Activated B cell treated with CpG ODN at 0.5 μM for 24 hours (primary cell): ENCODE measurements around the gene DPCD. TPM values are rescaled to one million over a fixed set of nuclear protein-coding genes. Genes with fewer than 3 reads are reported as not detected.
A peak's percentile ranks its signal among the peaks of the same experiment; 100 is the strongest.

Source experiments
- ATAC-seq: fragments of 200-7000 bp; cut with Tn5 transposase; one replicate; pipeline ENCODE4 v1.10.0; 2021; ENCODE audit warnings: low read depth, mild to moderate bottlenecking, moderate library complexity
- CTCF ChIA-PET: fragments of 350-600 bp; sonication (Branson Sonifier 250); formaldehyde crosslinking; loops from one replicate; lab custom pipeline; 2021; ENCODE audit warnings: antibody characterized with exemption; lab: Charles Lee
- POLR2A ChIA-PET: fragments of 350-600 bp; sonication (Branson Sonifier 250); formaldehyde crosslinking; loops from one replicate; lab custom pipeline; 2021; ENCODE audit warnings: antibody characterized with exemption; lab: Charles Lee
- DNase-seq: peaks from one replicate; pipeline ENCODE4 v3.0.0; 2022
- H3K27ac Mint-ChIP-seq: one replicate; pipeline ENCODE4 v1.8.0; 2020; ENCODE audit warnings: mixed read lengths
- H3K27me3 Mint-ChIP-seq: one replicate; pipeline ENCODE4 v1.8.0; 2021; ENCODE audit warnings: mixed read lengths
- H3K36me3 Mint-ChIP-seq: one replicate; pipeline ENCODE4 v1.8.0; 2021; ENCODE audit warnings: low read depth, mixed read lengths
- H3K4me1 Mint-ChIP-seq: one replicate; pipeline ENCODE4 v1.8.0; 2021; ENCODE audit warnings: mixed read lengths
- H3K4me3 Mint-ChIP-seq: one replicate; pipeline ENCODE4 v1.8.0; 2020; ENCODE audit warnings: mild to moderate bottlenecking, mixed read lengths
- H3K9me3 Mint-ChIP-seq: one replicate; pipeline ENCODE4 v1.8.0; 2020; ENCODE audit warnings: mixed read lengths
- CTCF ChIP-seq: fragments of 200-600 bp; IDR thresholded peaks from one replicate; pipeline ENCODE4 v1.8.0; 2022; ENCODE audit warnings: antibody characterized with exemption, mild to moderate bottlenecking
- intact Hi-C: fragments of 100-400 bp; cut with micrococcal nuclease; formaldehyde crosslinking; loops from one replicate; pipeline ENCODE4 v1.15.1; 2024
- total RNA-seq: library from RNA; stranded (reverse); gene quantifications from 2 replicates; pipeline ENCODE4 v1.2.3, GENCODE V29; 2022

The DPCD gene
- 2.3 and 2.9 TPM in 2 replicates for total RNA-seq

- Mint-ChIP-seq H3K27ac (peak within 1 kb of the TSS; percentile 80), H3K27me3 (no peaks in the 10 kb centered on the region), H3K36me3 (peaks cover 23% of the 10 kb centered on the region), H3K4me1 (peaks cover 19% of the 10 kb centered on the region), H3K4me3 (peak within 1 kb of the TSS; percentile 92), H3K9me3 (no peaks in the 10 kb centered on the region)
- TF ChIP-seq CTCF = no peak
- ChIA-PET CTCF (interaction anchor here (1.0 to 3.8 kb wide), 3 partner anchors 16 to 375 kb away, joined by 4 to 14 read pairs (median 4); no protein-coding TSS in a partner anchor), POLR2A (interaction anchor here (0.5 to 1.0 kb wide), 5 partner anchors 8 to 467 kb away, joined by 3 to 10 read pairs (median 3); partner anchors contain the start of gene FBXW4)
- ATAC-seq = peak; percentile 97
- DNase-seq = peak; percentile 83
- intact Hi-C loops = loop anchor here (1.0 to 5.0 kb wide), 4 partner anchors 18 to 484 kb away; partner anchors contain the start of genes BTRC and NPM3
Observed at GRCh38 chr10:101587725-101588653, at the start of gene DPCD, which contains the start of gene POLL. Gene DPCD, plus strand, starts transcription at chr10:101588321. Its CDS starts 16 bp downstream, at chr10:101588337. Gene POLL, minus strand, starts transcription at chr10:101588257. Its CDS starts 897 bp downstream, at chr10:101587360.

- intact Hi-C loops = no loop called here
- ChIA-PET CTCF (no interaction called here), POLR2A (no interaction called here)
- Mint-ChIP-seq H3K4me3 (no peak overlapping the region), H3K9me3 (no peaks in the 10 kb centered on the region), H3K27ac (no peak overlapping the region), H3K4me1 (no peaks in the 10 kb centered on the region), H3K27me3 (no peaks in the 10 kb centered on the region), H3K36me3 (peaks cover 50% of the 10 kb centered on the region)
- ATAC-seq (no peak), DNase-seq (no peak)
- TF ChIP-seq CTCF = no peak
Observed at GRCh38 chr10:101538446-101538845, 49.7 kb upstream of the DPCD start.

GRCh38 chr10:101545898-101546297 lies 42.2 kb upstream of the DPCD start:
- DNase-seq (no peak), ATAC-seq (no peak)
- peaks cover 29% of the 10 kb centered on the region for H3K36me3 Mint-ChIP-seq
- CTCF ChIA-PET = interaction anchor here (1.3 kb wide), 1 partner anchor 10 kb away, joined by 3 read pairs; no protein-coding TSS in a partner anchor
- TF ChIP-seq CTCF = no peak
- no peaks in the 10 kb centered on the region for H3K4me1 Mint-ChIP-seq
- no peaks in the 10 kb centered on the region for H3K9me3 Mint-ChIP-seq
- no peak overlapping the region for H3K27ac Mint-ChIP-seq
- no peak overlapping the region for H3K4me3 Mint-ChIP-seq
- intact Hi-C loops = no loop called here
- POLR2A ChIA-PET = no interaction called here
- no peaks in the 10 kb centered on the region for H3K27me3 Mint-ChIP-seq

GRCh38 chr10:101550965-101551364 lies 37.2 kb upstream of the DPCD start:
- Mint-ChIP-seq H3K9me3 (no peaks in the 10 kb centered on the region), H3K4me3 (no peak overlapping the region), H3K36me3 (peaks cover 49% of the 10 kb centered on the region), H3K27ac (no peak overlapping the region), H3K4me1 (no peaks in the 10 kb centered on the region), H3K27me3 (no peaks in the 10 kb centered on the region)
- ChIA-PET CTCF (interaction anchor here (2.6 kb wide), 1 partner anchor 20 kb away, joined by 9 read pairs; no protein-coding TSS in a partner anchor), POLR2A (no interaction called here)
- no peak for TF ChIP-seq CTCF
- ATAC-seq (no peak), DNase-seq (no peak)
- intact Hi-C loops = no loop called here

- no peak for TF ChIP-seq CTCF
- Mint-ChIP-seq H3K27me3 (no peaks in the 10 kb centered on the region), H3K4me1 (no peaks in the 10 kb centered on the region), H3K27ac (no peak overlapping the region), H3K4me3 (no peak overlapping the region), H3K36me3 (peaks cover 43% of the 10 kb centered on the region), H3K9me3 (no peaks in the 10 kb centered on the region)
- intact Hi-C loops = no loop called here
- ChIA-PET POLR2A (no interaction called here), CTCF (interaction anchor here (2.6 kb wide), 1 partner anchor 18 kb away, joined by 9 read pairs; no protein-coding TSS in a partner anchor)
- DNase-seq (no peak), ATAC-seq (no peak)
Observed at GRCh38 chr10:101552442-101552841, 35.7 kb upstream of the DPCD start.
